B cell (primary cell): ENCODE data around the gene MMP2. TPM values are rescaled to one million over a fixed set of nuclear protein-coding genes. Genes with fewer than 3 reads are reported as not detected.

ENCODE experiments used
- ATAC-seq: fragments of 200-7000 bp; cut with Tn5 transposase; one replicate; pipeline ENCODE4 v1.10.0; 2021; ENCODE audit warnings: low read depth, mild to moderate bottlenecking, moderate number of reproducible peaks, moderate library complexity
- CTCF ChIA-PET: fragments of 350-600 bp; sonication (Branson Sonifier 250); formaldehyde crosslinking; loops from one replicate; lab custom pipeline; 2021; ENCODE audit warnings: antibody characterized with exemption, inconsistent platforms; lab: Charles Lee
- POLR2A ChIA-PET: fragments of 350-600 bp; sonication (Branson Sonifier 250); formaldehyde crosslinking; loops from one replicate; lab custom pipeline; 2021; ENCODE audit warnings: antibody characterized with exemption; lab: Charles Lee
- DNase-seq: peaks from one replicate; pipeline ENCODE4 v3.0.0; 2013
- H2AFZ ChIP-seq: 2 replicates; pipeline ENCODE4 v1.6.1; 2012; ENCODE audit warnings: mild to moderate bottlenecking, low read depth, low read length; ENCODE audit not compliant: insufficient read depth, poor library complexity, severe bottlenecking
- H3K27ac ChIP-seq, 2 donors: 1 replicate in 1 of 2; 2 replicates in 1 of 2; pipeline ENCODE4 v1.5.1; 2012 to 2013; ENCODE audit warnings: low read length in 2 of 2, mild to moderate bottlenecking in 2 of 2, moderate library complexity in 1 of 2
- H3K27me3 ChIP-seq, 4 experiments: fragments of 200-600 bp in 1 of 4; sonication (generic) in 1 of 4; replicated peaks in 1 of 4; 1 replicate in 2 of 4; 2 replicates in 2 of 4; pipeline versions ENCODE4 v1.6.1 to v1.7.0; 2013 to 2016; ENCODE audit warnings: low read length in 3 of 4, mild to moderate bottlenecking in 2 of 4, mixed read lengths in 1 of 4, moderate library complexity in 1 of 4; ENCODE audit not compliant: insufficient read depth in 4 of 4, control insufficient read depth in 3 of 4; ENCODE audit errors: control extremely low read depth in 1 of 4
- H3K36me3 ChIP-seq, 2 experiments: replicated peaks in 1 of 2; 1 replicate in 1 of 2; 2 replicates in 1 of 2; pipeline versions ENCODE4 v1.6.1 to v1.7.1; 2013; ENCODE audit warnings: low read length in 1 of 2; ENCODE audit not compliant: insufficient read depth in 2 of 2, control insufficient read depth in 1 of 2; ENCODE audit errors: control extremely low read depth in 1 of 2, extremely low read depth in 1 of 2
- H3K4me1 ChIP-seq, 2 donors: fragments of 200-600 bp in 1 of 2; sonication (generic) in 1 of 2; 1 replicate in 1 of 2; 2 replicates in 1 of 2; pipeline versions ENCODE4 v1.5.1 to v1.6.1; 2013 to 2017; ENCODE audit warnings: low read length in 2 of 2; ENCODE audit not compliant: control insufficient read depth in 2 of 2, insufficient read depth in 2 of 2
- H3K4me2 ChIP-seq: replicated peaks from 2 replicates; pipeline ENCODE3; 2012; ENCODE audit warnings: mild to moderate bottlenecking, low read depth, low read length; ENCODE audit not compliant: poor library complexity, severe bottlenecking
- H3K4me3 ChIP-seq, 5 experiments: fragments of 200-600 bp in 1 of 5; sonication (generic) in 1 of 5; 1 replicate in 3 of 5; 2 replicates in 2 of 5; pipeline versions ENCODE4 v1.5.1 to v1.7.0; 2011 to 2016; ENCODE audit warnings: low read length in 4 of 5, mild to moderate bottlenecking in 4 of 5, low read depth in 2 of 5, control low read depth in 1 of 5, moderate library complexity in 1 of 5; ENCODE audit not compliant: insufficient read depth in 1 of 5; ENCODE audit errors: control extremely low read depth in 1 of 5, extremely low read depth in 1 of 5
- H3K79me2 ChIP-seq: fragments of 200-600 bp; sonication (generic); one replicate; pipeline ENCODE4 v1.6.0; 2016; ENCODE audit warnings: low read length; ENCODE audit not compliant: control insufficient read depth, insufficient read depth
- H3K9ac ChIP-seq: fragments of 200-600 bp; sonication (generic); 2 replicates; pipeline ENCODE4 v1.6.1; 2017; ENCODE audit warnings: mild to moderate bottlenecking, low read length, moderate library complexity
- H3K9me3 ChIP-seq, 3 donors: one replicate each; pipeline versions ENCODE4 v1.6.1 to v1.7.1; 2013; ENCODE audit warnings: low read length in 2 of 3; ENCODE audit not compliant: control insufficient read depth in 2 of 3, insufficient read depth in 1 of 3; ENCODE audit errors: control extremely low read depth in 1 of 3
- H4K20me1 ChIP-seq: 2 replicates; pipeline ENCODE4 v1.6.0; 2012; ENCODE audit warnings: mild to moderate bottlenecking, low read length; ENCODE audit not compliant: insufficient read depth, control insufficient read depth, poor library complexity, severe bottlenecking
- H3K27ac Mint-ChIP-seq: one replicate; pipeline ENCODE4 v1.8.0; 2021; ENCODE audit warnings: mixed read lengths
- H3K27me3 Mint-ChIP-seq: one replicate; pipeline ENCODE4 v1.8.0; 2021; ENCODE audit warnings: mixed read lengths
- H3K4me1 Mint-ChIP-seq: one replicate; pipeline ENCODE4 v1.8.0; 2021; ENCODE audit warnings: mixed read lengths
- H3K4me3 Mint-ChIP-seq: one replicate; pipeline ENCODE4 v1.8.0; 2021; ENCODE audit warnings: mixed read lengths
- H3K9me3 Mint-ChIP-seq: one replicate; pipeline ENCODE4 v1.8.0; 2022; ENCODE audit warnings: mixed read lengths; ENCODE audit not compliant: insufficient read depth
- EZH2 ChIP-seq: IDR thresholded peaks from 2 replicates; pipeline ENCODE4 v1.6.1; 2012; ENCODE audit warnings: borderline replicate concordance, low read depth, mild to moderate bottlenecking, moderate library complexity, low read length; ENCODE audit not compliant: insufficient read depth, poor library complexity, severe bottlenecking
- WGBS: methylation state at CpG from one replicate; pipeline ENCODE4 v1.1.5; 2013; ENCODE audit warnings: missing lambda C conversion rate; ENCODE audit not compliant: insufficient coverage; 5-methylcytosine and 5-hydroxymethylcytosine counted together
- intact Hi-C: fragments of 100-400 bp; cut with micrococcal nuclease; formaldehyde crosslinking; loops from one replicate; pipeline ENCODE4 v1.10.0; 2022
- polyA plus RNA-seq: library from polyadenylated mRNA; depleted of rRNA; stranded (reverse); fragments of >200 nt; gene quantifications from 2 replicates; pipeline ENCODE4 v1.2.3, GENCODE V29; 2012
- total RNA-seq, 2 donors: library from RNA; stranded (reverse); fragments of 120-200 nt in 1 of 2; gene quantifications; 1 replicate in 1 of 2; 2 replicates in 1 of 2; pipeline versions ENCODE4 v1.2.3 to v1.2.4, GENCODE V29; 2013 to 2022
- TF ChIP-seq, protein P1 (sequence below): fragments of 200-600 bp; IDR thresholded peaks from one replicate; pipeline ENCODE4 v1.8.0; 2022; ENCODE audit warnings: antibody characterized with exemption, mild to moderate bottlenecking

MMP2 gene
- total and polyA plus RNA-seq, 2 donors (not counting 1 experiment from before 2014, with no cell fraction given) = not detected

DNA sequence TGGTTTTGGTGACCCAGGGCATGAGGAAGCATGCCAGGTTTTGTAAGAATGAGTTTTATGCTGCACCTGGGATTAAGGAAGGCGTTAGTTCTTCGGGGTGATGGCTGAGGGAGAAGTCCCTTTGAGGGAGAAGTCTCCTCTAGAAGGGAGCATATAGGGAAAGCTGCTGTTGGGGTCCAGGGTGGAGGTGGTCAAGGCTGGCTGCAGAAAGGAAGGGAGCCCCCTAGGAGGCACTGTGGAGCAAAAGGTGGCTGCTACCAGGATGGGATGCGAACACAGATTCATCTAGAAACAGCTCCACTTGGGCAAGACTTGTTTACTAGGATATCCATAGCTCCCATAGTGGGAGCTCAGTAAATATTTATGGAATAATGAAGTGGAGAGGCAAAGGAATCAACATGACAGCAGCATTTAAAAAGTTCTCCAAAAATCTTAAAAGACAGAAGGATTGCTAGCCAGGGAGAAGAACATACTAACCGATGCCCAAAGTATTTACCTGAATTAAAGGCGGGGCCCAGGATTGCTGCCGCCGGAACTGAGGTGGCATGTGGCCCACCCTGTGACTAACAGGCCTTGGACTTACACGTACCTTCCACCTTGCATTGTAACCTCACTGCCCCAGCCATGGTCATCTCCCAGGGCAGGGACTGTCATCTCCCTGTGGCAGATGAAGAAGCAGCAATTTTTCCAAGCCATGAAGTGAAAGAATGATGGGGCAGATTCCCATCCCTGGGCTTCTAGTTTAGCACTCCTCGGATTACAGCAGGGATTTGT is 22.7 kb downstream of the MMP2 start:
- H3K9me3 ChIP-seq = no peaks in the 10 kb centered on the region
- H3K27me3 ChIP-seq = no peaks in the 10 kb centered on the region
- ATAC-seq (no peak), DNase-seq (no peak)
- H4K20me1 ChIP-seq = no peaks in the 10 kb centered on the region
- ChIA-PET POLR2A (no interaction called here), CTCF (interaction anchor here (1.2 kb wide), 1 partner anchor 12 kb away, joined by 4 read pairs; no protein-coding TSS in a partner anchor)
- no peak overlapping the region for H3K4me3 ChIP-seq
- H3K36me3 ChIP-seq = no peaks in the 10 kb centered on the region
- no peak overlapping the region for H3K9ac ChIP-seq
- WGBS = 89% methylated on average over 7 of the region's 9 CpGs
- H3K4me1 Mint-ChIP-seq = no peaks in the 10 kb centered on the region
- no peak overlapping the region for H3K27ac ChIP-seq
- H3K9me3 Mint-ChIP-seq = no peaks in the 10 kb centered on the region
- H3K79me2 ChIP-seq = no peaks in the 10 kb centered on the region
- peaks cover 21% of the 10 kb centered on the region for H3K27me3 Mint-ChIP-seq
- TF ChIP-seq, protein P1, sequence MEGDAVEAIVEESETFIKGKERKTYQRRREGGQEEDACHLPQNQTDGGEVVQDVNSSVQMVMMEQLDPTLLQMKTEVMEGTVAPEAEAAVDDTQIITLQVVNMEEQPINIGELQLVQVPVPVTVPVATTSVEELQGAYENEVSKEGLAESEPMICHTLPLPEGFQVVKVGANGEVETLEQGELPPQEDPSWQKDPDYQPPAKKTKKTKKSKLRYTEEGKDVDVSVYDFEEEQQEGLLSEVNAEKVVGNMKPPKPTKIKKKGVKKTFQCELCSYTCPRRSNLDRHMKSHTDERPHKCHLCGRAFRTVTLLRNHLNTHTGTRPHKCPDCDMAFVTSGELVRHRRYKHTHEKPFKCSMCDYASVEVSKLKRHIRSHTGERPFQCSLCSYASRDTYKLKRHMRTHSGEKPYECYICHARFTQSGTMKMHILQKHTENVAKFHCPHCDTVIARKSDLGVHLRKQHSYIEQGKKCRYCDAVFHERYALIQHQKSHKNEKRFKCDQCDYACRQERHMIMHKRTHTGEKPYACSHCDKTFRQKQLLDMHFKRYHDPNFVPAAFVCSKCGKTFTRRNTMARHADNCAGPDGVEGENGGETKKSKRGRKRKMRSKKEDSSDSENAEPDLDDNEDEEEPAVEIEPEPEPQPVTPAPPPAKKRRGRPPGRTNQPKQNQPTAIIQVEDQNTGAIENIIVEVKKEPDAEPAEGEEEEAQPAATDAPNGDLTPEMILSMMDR = no peak
- TF ChIP-seq EZH2 = no peak
- no peak overlapping the region for H2AFZ ChIP-seq
- no peak overlapping the region for H3K4me2 ChIP-seq
- H3K4me1 ChIP-seq = no peaks in the 10 kb centered on the region
- intact Hi-C loops = no loop called here
- H3K4me3 Mint-ChIP-seq = no peak overlapping the region
- H3K27ac Mint-ChIP-seq = no peak overlapping the region

DNA sequence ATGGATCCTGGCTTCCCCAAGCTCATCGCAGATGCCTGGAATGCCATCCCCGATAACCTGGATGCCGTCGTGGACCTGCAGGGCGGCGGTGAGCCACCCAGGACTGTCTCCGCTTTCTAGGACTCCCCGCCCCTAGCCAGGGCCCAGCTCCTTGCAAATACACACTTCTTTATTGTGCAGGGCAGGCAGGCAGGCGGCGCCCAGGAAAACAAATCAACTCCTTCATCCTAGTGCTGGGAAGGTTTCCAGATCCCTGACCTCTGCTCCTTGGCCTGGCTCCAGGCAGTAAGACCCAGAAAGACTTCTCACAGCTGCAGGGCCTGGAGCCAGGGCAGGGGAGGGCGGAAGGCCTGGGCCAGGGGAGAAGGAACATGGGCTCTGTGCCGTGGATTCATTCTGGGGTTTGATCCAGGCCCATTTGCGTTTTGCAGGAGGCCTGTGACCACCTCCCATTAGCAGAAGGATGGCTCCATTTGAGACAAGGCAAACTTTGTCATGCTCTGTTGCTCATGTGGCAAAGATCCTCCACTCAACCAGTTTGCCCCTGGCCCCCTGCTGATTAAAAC is 23.9 kb downstream of the MMP2 start:
- no peak for DNase-seq
- intact Hi-C loops = no loop called here
- no peaks in the 10 kb centered on the region for H3K4me1 Mint-ChIP-seq
- H3K9me3 ChIP-seq = no peaks in the 10 kb centered on the region
- no peaks in the 10 kb centered on the region for H3K27me3 ChIP-seq
- H3K4me3 ChIP-seq = no peak overlapping the region
- H2AFZ ChIP-seq = no peak overlapping the region
- ChIA-PET CTCF (interaction anchor here (1.2 kb wide), 1 partner anchor 11 kb away, joined by 4 read pairs; no protein-coding TSS in a partner anchor), POLR2A (no interaction called here)
- no peak overlapping the region for H3K4me2 ChIP-seq
- 94% methylated on average over 13 of the region's 13 CpGs for WGBS
- no peaks in the 10 kb centered on the region for H3K36me3 ChIP-seq
- H3K4me1 ChIP-seq = no peaks in the 10 kb centered on the region
- peaks cover 19% of the 10 kb centered on the region for H3K27me3 Mint-ChIP-seq
- no peak overlapping the region for H3K27ac ChIP-seq
- no peaks in the 10 kb centered on the region for H3K9me3 Mint-ChIP-seq
- TF ChIP-seq, protein P1 = no peak
- TF ChIP-seq EZH2 = no peak
- H4K20me1 ChIP-seq = no peaks in the 10 kb centered on the region
- no peak overlapping the region for H3K4me3 Mint-ChIP-seq
- ATAC-seq = no peak
- H3K79me2 ChIP-seq = no peaks in the 10 kb centered on the region
- H3K9ac ChIP-seq = no peak overlapping the region
- no peak overlapping the region for H3K27ac Mint-ChIP-seq
